Stimulated activated CD8-positive, alpha-beta memory T cell treated with anti-CD3 and anti-CD28 coated beads, Interleukin-4, amount 100 ng/mL, for 1 hour (primary cell): ENCODE results near the gene PLTP.
"Not testable (repeated sequence)": the region's sequence is repeated elsewhere in the genome, so short reads cannot be mapped to it uniquely, and the experiment has no call there.

Experiments
- DNase-seq, 2 donors: peaks; one replicate each; pipeline ENCODE4 v3.0.0-alpha.2; 2020; ENCODE audit warnings: low read depth in 2 of 2, low spot score in 1 of 2

The PLTP gene

DNA sequence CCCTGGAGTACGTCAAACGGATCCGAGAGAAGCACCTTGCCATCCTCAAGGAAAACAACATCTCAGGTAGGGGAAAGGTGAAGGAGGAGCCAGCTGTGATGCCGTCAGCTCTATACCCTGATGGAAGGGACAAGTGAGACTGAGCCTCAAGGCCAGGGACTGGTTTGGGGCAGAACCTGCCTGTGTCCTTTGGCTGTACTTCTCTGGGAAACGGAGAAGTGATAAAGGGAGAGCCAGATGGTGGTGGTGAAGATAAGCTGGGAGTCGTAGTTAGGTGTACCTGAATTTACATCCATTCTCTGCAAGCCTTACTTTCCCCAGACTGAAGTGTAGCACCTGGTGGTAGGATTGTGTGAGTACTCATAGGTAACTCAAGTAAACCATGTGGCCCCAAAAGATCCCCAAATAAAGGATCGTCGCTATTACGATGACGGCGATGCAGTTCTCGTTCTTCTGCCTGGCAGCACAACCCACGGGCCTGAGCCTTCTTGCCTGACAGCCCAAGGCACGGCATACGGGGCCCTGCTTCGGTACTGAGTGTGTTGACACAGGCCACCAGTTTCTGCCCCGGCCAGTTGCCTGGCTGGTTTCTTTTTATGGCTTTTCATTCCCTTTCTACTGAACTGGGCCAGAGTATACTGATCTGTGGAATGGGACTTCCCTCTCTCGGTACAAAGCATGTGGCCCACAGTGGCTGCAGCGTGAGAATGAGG is 33.2 kb upstream of the PLTP start:
- DNase-seq: no peak

DNA sequence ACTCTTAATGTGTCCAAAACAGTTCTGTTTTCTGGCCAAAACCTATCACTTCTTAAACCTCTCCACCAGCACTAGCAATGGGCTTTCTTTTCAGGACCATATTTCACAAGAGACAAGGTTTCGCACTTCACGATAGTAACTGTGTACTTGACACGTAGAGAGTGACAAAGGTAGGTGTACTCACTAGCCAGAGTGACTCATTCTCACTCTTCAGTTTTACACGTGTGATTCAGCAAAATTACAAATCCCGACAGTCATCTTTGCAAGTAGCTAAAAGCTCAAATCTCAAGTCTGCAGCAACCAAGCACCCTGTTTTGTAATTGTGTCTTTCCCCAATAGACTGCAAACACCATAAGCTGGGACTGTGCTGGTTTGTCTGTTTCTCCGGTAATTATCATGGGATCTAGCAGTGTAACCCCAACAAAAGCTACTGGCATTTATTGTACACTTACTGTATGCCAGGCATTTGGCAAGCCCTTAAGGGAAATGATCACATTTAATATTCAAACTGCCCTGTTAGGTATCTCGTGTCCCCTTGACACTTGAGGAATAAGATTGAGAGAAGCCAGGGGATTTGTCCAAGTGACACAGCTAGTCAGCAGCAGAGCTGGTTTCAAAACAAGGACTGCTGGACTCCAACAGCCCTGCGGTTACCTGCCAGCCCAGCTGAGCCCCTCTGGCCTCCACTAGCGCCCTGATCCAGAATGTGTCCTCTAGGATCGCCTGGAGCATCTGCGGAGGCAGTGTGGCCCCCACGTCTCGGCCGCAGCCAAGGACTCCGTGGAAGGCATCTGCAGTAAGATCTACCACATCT is 32.4 kb upstream of the PLTP start:
- DNase-seq: no peak

DNA sequence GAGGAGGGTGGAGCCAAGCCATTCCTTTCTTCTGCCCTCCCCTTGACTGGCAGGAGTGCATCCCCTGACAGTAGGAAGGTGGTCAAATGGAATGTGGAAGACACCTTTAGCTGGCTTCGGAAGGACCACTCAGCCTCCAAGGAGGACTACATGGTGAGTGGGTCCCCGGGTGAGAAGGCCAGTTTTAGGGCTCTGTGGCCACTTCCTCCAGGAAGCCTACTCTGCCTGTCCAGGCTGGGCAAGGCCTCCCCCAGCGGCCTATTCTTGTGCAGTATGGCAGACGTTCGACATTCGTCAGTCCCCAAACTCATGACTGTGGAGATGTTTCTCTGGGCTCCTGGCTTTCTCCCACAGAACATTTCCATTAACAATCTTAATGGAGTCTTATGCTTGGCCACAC is 31.7 kb upstream of the PLTP start:
- no peak for DNase-seq

DNA sequence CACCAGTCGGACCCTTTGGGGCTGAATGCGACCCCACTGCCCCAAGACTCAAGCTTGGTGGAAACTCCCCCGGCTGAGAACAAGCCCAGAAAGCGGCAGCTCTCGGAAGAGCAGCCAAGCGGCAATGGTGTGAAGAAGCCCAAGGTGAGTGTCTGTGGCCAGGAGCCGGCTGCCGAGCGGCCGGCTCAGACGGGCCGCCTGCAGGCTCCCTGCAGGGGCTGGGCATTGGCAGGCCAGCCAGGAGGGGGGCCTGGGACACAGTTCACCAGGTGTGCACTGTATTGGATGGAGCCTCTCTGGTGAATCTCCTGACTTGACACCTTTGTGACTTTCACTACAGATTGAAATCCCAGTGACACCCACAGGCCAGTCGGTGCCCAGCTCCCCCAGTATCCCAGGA is 28.5 kb upstream of the PLTP start:
- no peak for DNase-seq

DNA sequence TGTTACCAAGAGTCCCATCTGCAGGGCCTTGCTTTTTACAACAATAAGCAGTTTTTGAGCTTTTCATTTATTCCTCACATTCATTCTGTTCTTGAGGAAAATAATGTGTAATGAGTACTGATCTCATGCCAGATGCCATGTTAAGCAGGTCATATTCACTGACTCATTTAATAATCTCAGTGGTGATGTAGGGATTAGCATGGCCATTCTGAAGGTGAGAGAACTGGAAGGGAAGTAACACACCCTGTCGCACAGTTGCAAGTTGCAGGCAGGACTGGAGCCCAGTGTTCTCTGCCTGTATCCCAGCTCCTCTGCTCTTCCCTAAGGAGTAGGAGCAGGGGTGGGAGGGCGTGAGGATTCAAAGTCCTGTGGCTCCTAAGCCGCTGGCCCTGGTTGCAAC is 28.1 kb upstream of the PLTP start:
- no peak for DNase-seq

DNA sequence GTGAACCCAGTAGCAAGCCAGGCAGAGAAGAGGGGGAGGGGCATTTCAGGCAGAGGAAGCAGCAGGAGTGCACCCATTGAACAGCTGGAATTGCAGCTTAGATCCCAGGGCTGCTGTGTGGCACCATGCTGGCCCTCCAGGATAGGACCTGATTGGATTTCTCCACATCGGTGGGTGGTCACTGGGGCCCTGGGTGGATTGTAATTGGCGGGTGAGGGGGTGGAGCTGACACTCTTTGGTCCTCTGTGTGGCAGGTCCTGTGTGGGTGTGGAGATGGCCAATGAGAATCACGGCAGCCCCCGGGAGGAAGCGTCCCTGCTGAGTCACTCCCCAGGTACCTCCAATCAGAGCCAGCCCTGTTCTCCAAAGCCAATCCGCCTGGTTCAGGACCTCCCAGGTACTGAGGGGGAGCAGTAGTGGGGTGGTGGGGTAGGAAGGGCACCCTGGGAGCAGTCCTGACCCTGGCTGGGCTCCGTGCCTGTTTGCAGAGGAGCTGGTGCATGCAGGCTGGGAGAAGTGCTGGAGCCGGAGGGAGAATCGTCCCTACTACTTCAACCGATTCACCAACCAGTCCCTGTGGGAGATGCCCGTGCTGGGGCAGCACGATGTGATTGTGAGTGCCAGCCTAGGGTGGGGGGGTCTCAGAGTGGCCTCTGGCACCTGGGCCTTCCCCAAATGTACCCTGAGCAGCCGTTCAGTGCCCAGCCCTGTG is 26.9 kb upstream of the PLTP start:
- no peak for DNase-seq

DNA sequence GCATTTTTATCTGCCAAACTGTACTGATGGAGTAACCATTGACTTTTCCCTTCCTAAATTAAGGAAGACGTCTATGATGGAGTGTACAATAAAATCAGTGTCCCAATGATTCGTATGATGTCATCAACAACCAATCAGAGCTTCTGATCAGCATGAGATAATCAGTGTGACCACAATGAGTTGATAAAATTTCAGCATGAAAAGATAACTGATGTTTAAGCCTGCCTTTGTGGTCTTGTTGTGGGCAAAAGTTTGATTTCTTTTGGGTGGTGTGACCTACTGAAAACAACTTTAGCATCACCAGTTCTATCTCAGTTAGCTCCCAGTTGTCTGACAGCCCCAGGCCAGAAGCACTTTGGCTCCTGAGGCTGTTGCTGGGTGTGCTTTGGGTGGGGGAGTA is 25.8 kb upstream of the PLTP start:
- DNase-seq: no peak

DNA sequence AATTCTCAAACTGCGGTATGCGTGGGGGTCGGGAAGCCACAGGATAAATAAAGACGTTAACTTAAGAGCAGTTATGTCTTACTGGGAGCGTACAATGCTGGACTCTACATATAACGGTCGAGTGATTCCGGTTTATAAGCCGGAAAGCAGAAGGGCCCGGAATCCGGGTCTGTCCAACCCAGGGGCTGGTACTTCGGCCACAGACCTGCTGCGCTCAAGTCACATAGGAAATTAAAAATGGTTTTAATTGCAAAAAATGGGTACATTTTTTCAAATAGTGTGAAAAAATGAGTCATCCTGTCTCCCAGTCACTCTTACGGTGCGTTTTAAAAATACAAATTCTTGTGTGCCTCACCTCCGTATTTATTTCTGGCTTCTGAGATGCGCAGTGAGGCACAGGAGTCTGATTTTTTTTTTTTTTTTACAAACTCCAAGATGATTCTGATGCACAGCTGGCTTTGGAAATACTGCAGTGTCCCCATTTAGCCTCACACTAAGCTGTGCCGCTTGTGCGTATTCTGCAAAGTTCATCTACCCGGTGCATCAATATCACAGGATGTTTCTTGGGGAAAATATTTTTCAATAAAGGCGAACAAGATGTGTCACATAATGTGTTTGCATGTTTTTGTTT is 23.6 kb upstream of the PLTP start:
- no peak for DNase-seq

DNA sequence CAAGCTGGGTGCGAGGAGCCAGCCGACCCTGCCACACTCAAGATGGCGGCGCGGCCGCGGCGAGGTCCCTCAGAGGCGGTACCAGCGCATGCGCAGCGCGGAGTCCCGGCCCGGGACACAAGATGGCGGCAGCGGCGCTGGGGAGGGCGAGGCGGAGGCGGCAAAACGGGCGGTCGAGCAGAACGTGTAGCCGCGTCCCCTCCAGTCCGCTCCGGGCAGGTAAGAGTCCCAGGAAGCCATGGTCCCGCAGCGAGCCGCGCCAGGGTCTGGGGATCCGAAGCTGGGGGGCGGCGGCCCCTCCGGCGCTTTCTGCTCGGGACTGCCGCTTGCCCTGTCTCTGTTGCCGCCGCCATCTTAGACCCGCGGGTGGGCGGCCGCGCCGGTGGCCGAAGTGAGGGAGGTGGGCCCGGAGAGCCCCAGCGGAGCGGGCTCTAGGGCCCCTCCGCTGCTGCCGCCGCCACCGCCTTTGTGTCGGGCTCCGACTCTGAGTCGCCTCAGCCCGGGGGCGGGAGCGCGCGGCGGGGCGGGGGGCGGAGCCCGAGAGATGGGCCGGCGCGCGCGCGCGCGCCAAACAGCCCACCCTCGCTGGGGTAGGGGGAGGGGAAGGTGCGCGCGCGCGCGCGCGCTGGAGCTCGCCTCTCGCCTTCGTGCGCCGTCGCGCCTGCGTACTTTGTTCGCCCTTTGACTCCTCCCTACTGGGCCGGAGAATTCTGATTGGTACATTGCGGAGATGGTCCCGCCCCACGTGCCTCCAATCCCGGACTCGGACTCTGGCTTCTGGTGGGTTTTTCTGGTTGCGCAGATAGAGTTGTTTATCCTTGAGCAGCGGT is 22.8 kb upstream of the PLTP start, which contains the start of gene PCIF1:
TSS of gene PCIF1 (plus strand) at position 98 of the 830 bp plus-strand sequence. CDS start 4,317 bp downstream, outside the sequence.
- DNase-seq: peak; percentile 96 to 98

DNA sequence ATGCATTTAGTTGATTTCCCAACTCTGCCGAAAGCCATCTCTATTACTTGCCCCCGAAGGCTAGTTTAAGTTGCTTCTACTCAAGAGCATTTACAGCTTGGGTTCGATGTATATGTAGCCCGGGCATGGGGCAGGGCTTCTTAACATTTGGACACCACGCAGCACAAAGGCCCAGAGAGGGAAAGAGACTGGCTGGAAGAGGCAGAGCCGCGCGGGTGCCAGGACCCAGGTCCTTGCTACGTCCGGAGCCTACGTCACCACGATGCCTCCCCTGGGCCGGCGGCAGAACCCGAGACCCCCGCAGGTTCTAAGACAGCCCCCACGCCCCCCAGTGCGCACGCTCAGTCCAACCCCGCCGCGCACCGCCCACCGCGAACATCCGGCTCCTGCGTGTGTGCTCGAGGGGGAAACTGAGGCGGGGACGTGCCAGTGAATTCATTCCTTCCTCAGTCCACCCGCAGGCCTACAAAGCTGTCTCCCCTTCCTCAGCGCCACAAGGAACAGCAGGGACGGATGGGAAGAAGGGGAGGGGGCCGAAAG is 22.2 kb upstream of the PLTP start:
- DNase-seq: peak in 1 of 2 donors; percentile 17

DNA sequence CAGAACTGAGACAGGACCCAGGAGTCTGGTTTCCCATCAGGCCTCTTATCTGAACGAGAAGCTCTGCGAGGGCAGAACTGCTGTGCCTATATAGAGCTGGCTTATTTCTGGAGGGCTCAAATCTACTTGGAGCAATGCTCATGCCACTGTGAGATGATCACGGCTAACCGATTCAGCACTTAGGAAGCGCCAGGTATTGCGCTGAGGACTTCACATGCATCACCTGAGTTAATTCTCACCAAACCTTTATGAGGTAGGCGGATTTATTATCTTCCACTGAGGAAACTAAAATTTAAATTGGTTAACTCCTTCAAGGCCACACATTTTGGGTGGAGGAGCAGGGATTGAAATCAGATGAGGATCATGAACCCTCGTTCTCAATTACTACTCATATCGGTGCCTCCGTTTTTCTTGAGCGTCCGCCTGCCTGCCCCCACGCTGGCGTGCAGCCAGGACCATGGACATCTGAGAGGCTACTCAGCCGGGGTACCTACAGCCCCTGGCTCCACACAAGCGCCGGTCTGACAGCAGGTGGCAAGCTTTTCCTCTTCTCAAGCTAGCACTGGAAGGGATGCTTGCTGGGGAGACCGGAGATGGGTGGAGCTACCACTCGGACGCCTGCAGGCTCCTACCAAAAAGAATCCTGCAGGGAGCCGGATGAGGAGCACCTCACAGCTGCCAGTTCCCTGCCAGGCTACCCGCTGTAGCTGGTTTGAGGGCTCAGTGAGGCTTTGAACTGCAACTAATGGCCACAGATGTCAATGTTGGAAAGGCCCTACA is 21.5 kb upstream of the PLTP start:
- DNase-seq: peak; percentile 24 to 34

DNA sequence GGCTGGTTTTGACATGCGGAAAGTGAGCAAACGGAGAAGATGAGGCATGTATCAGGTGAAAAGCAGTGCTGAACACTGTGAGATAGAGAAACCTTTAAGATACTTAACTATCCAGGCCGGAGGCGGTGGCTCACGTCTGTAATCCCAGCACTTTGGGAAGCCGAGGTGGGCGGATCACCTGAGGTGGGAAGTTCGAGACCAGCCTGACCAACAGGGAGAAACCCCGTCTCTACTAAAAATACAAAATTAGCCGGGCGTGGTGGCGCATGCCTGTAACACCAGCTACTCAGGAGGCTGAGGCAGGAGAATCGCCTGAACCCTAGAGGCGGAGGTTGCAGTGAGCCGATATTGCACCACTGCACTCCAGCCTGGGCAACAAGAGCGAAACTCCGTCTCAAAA is 19.7 kb upstream of the PLTP start:
- not testable (repeated sequence) for DNase-seq

DNA sequence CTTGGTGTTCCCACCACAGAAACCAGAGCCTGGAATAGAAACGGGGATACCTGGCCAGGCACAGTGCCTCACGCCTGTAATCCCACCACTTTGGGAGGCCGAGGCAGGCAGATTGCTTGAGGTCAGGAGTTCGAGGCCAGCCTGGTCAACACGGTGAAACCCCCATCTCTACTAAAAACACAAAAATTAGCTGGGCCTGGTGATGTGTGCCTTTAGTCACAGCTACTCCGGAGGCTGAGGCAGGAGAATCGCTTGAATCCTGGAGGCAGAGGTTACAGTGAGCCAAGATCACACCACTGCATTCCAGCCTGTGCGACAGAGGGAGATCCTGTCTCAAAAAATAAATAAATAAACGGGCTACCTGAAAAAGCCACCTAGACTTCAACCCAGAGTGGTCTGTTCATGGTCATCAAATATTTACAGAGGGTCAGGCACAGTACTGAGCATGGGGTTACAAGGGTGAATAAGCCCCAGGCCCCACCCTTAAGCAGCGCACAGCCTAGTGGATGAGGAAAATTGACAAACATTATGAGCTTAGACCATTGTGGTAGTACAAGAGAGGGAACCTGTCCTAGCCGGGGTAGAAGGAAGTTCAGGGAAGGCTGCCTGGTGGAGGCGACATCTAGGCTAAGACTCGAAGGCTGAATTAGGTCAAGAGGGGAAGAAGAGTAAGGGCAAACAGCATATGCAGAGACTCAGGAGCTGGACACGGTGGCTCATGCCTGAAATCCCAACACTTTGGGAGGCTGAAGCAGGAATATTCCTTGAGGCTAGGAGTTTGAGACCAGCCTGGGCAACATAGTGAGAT is 15.3 kb upstream of the PLTP start:
- no peak for DNase-seq

DNA sequence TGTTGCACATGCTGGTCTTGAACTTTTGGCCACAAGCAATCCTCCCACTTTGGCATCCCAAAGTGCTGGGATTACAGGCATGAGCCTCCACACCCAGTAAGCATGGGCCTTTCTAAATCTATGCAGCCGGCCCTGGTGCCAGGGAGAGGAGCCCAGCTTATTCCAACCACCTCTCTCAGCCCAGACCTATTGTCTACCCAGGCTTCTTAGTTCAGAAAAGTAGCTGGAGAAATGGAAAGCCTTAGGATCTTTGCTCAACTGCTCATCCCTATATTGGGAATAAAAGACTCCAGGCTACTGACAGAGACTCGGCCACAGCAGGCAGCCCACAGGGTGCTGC is 14.7 kb upstream of the PLTP start:
- DNase-seq: no peak

DNA sequence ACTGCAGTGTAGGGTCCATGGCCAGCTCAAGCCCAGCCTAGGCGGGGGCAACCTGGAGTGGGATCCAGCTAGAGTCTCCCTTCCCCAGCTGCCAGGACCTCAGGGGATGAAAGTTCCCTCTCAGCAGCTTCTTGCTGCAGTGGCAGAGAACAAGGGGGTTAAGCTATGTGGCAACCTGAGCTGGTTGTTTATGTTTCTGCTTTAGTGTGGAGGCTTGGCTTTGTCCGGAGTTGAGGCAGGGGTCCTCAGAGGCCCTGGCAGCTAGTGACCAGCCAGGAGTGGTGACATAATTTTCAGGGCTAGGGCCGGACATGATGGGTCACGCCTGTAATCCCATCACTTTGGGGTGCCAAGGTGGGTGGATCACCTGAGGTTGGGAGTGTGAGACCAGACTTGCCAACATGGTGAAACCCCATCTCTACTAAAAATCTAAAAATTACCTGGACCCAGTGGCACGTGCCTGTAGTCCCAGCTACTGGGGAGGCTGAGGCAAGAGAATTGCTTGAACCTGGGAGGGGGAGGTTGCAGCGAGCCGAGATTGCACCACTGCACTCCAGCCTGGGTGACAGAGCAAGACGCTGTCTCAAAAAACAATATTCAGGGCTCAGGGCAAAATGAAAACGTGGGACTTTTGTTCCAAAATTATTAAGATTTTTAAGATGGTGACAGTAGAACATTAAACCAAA is 14.0 kb upstream of the PLTP start:
- no peak for DNase-seq

DNA sequence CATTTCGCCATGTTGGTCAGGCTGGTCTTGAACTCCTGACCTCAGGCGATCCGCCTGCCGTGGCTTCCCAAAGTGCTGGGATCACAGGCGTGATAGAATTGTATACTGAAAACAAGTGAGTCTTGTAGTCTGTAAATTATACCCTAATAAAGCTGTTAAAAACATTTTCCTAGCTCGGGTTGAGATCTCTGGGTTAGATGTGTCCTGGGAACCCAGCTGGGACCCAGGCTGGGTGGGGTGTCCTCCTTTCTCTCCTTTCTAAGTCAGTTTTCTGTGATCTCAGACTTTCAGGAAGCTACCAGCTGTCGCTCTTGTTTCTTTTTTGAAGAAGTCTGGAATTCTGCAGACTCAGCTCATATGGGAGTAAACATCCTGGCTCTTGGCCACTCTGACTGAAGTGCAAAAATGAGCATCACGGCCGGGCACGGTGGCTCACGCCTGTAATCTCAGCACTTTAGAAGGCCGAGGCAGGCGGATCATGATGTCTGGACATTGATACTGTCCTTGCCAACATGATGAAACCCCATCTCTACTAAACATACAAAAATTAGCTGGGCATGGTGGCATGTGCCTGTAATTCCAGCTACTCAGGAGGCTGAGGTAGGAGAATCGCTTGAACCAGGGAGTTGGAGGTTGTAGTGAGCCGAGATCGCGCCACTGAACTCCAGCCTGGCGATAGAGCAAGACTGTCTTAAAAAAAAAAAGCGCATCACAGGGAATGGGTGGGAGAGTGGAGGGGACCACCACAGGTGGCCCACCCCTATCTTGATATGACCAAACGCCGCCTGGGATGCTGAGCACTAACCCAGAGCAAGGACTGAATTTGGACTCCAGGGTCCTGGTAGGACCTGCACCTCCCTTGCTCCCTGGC is 12.7 kb upstream of the PLTP start:
- DNase-seq: no peak
